Activated CD4-positive, alpha-beta T cell treated with anti-CD3 and anti-CD28 coated beads for 36 hours (primary cell): Measurements from ENCODE around the gene CDK14. TPM values are rescaled to one million over a fixed set of nuclear protein-coding genes. Genes with fewer than 3 reads are reported as not detected.

Source experiments
- ATAC-seq: fragments of 200-7000 bp; cut with Tn5 transposase; one replicate; pipeline ENCODE4 v1.10.0; 2021; ENCODE audit warnings: mild to moderate bottlenecking, moderate library complexity
- CTCF ChIA-PET: fragments of 350-600 bp; sonication (Branson Sonifier 250); formaldehyde crosslinking; loops from one replicate; lab custom pipeline; 2021; ENCODE audit warnings: antibody characterized with exemption; lab: Charles Lee
- POLR2A ChIA-PET: fragments of 350-600 bp; sonication (Branson Sonifier 250); formaldehyde crosslinking; loops from one replicate; lab custom pipeline; 2021; ENCODE audit warnings: antibody characterized with exemption, inconsistent platforms; lab: Charles Lee
- DNase-seq: peaks from one replicate; pipeline ENCODE4 v3.0.0-alpha.2; 2020
- H3K27ac Mint-ChIP-seq: one replicate; pipeline ENCODE4 v1.8.0; 2021; ENCODE audit warnings: mixed read lengths
- H3K27me3 Mint-ChIP-seq: one replicate; pipeline ENCODE4 v1.8.0; 2021; ENCODE audit warnings: mixed read lengths
- H3K36me3 Mint-ChIP-seq: one replicate; pipeline ENCODE4 v1.8.0; 2021; ENCODE audit warnings: low read depth, mixed read lengths
- H3K4me1 Mint-ChIP-seq: one replicate; pipeline ENCODE4 v1.8.0; 2021; ENCODE audit warnings: mixed read lengths
- H3K4me3 Mint-ChIP-seq: one replicate; pipeline ENCODE4 v1.8.0; 2021; ENCODE audit warnings: mild to moderate bottlenecking, moderate library complexity, mixed read lengths
- H3K9me3 Mint-ChIP-seq: one replicate; pipeline ENCODE4 v1.8.0; 2021; ENCODE audit warnings: low read depth, mixed read lengths
- intact Hi-C, 2 experiments: fragments of 100-400 bp; cut with DNase I in 1 of 2; cut with micrococcal nuclease in 1 of 2; formaldehyde crosslinking; loops; one replicate each; pipeline versions ENCODE4 v1.14.2 to v1.15.1; 2022 to 2024; cut with DNase I, micrococcal nuclease
- total RNA-seq, 2 experiments: library from RNA; stranded (reverse); gene quantifications; one replicate each; pipeline ENCODE4 v1.2.3, GENCODE V29; 2021

CDK14 gene
- total RNA-seq, 2 experiments from 2014 or later, result 0.80 to 0.84 TPM

GRCh38 chr7:91137153-91137787, 541.1 kb downstream of the CDK14 start:
- no peaks in the 10 kb centered on the region for H3K9me3 Mint-ChIP-seq
- ATAC-seq, result no peak
- intact Hi-C loops, result no loop called here
- ChIA-PET POLR2A (no interaction called here), CTCF (interaction anchor here (1.3 kb wide), 1 partner anchor 40 kb away, joined by 3 read pairs; no protein-coding TSS in a partner anchor)
- no peaks in the 10 kb centered on the region for H3K27me3 Mint-ChIP-seq
- H3K4me3 Mint-ChIP-seq, result no peak overlapping the region
- no peak for DNase-seq
- H3K4me1 Mint-ChIP-seq, result no peaks in the 10 kb centered on the region
- H3K27ac Mint-ChIP-seq, result no peak overlapping the region
- no peaks in the 10 kb centered on the region for H3K36me3 Mint-ChIP-seq

- ATAC-seq (no peak), DNase-seq (no peak)
- Mint-ChIP-seq H3K27ac (no peak overlapping the region), H3K4me3 (no peak overlapping the region), H3K27me3 (no peaks in the 10 kb centered on the region), H3K36me3 (no peaks in the 10 kb centered on the region), H3K9me3 (no peaks in the 10 kb centered on the region), H3K4me1 (no peaks in the 10 kb centered on the region)
- ChIA-PET CTCF (interaction anchor here (1.3 kb wide), 1 partner anchor 41 kb away, joined by 3 read pairs; no protein-coding TSS in a partner anchor), POLR2A (no interaction called here)
- intact Hi-C loops, result no loop called here
Observed at GRCh38 chr7:91137788-91138368, 541.8 kb downstream of the CDK14 start.

- H3K36me3 Mint-ChIP-seq, result no peaks in the 10 kb centered on the region
- H3K27me3 Mint-ChIP-seq, result no peaks in the 10 kb centered on the region
- no peak overlapping the region for H3K27ac Mint-ChIP-seq
- ATAC-seq (no peak), DNase-seq (no peak)
- no peaks in the 10 kb centered on the region for H3K4me1 Mint-ChIP-seq
- intact Hi-C loops, result no loop called here
- POLR2A ChIA-PET, result no interaction called here
- CTCF ChIA-PET, result no interaction called here
- no peak overlapping the region for H3K4me3 Mint-ChIP-seq
- no peaks in the 10 kb centered on the region for H3K9me3 Mint-ChIP-seq
Observed at GRCh38 chr7:91140286-91140685, 544.2 kb downstream of the CDK14 start.

- Mint-ChIP-seq H3K4me3 (no peak overlapping the region), H3K27me3 (no peaks in the 10 kb centered on the region), H3K36me3 (no peaks in the 10 kb centered on the region), H3K4me1 (no peaks in the 10 kb centered on the region), H3K27ac (no peak overlapping the region), H3K9me3 (no peaks in the 10 kb centered on the region)
- no peak for ATAC-seq
- no peak for DNase-seq
- CTCF ChIA-PET, result no interaction called here
- POLR2A ChIA-PET, result no interaction called here
- intact Hi-C loops, result no loop called here
Observed at GRCh38 chr7:91140982-91141381, 544.9 kb downstream of the CDK14 start.

GRCh38 chr7:91142743-91143142, 546.6 kb downstream of the CDK14 start:
- H3K27ac Mint-ChIP-seq, result no peak overlapping the region
- no peaks in the 10 kb centered on the region for H3K27me3 Mint-ChIP-seq
- no peak overlapping the region for H3K4me3 Mint-ChIP-seq
- DNase-seq, result no peak
- no peaks in the 10 kb centered on the region for H3K4me1 Mint-ChIP-seq
- ChIA-PET POLR2A (no interaction called here), CTCF (interaction anchor here (2.4 kb wide), 1 partner anchor 52 kb away, joined by 6 read pairs; no protein-coding TSS in a partner anchor)
- H3K9me3 Mint-ChIP-seq, result no peaks in the 10 kb centered on the region
- ATAC-seq, result no peak
- H3K36me3 Mint-ChIP-seq, result no peaks in the 10 kb centered on the region
- intact Hi-C loops, result no loop called here

GRCh38 chr7:91149341-91150246, 553.5 kb downstream of the CDK14 start:
- ATAC-seq (no peak), DNase-seq (no peak)
- intact Hi-C loops, result no loop called here
- CTCF ChIA-PET, result interaction anchor here (0.6 kb wide), 1 partner anchor 10 kb away, joined by 3 read pairs; no protein-coding TSS in a partner anchor
- Mint-ChIP-seq H3K27me3 (no peaks in the 10 kb centered on the region), H3K4me1 (no peaks in the 10 kb centered on the region), H3K4me3 (no peak overlapping the region), H3K27ac (no peak overlapping the region), H3K9me3 (no peaks in the 10 kb centered on the region), H3K36me3 (no peaks in the 10 kb centered on the region)
- POLR2A ChIA-PET, result interaction anchor here (0.6 kb wide), 1 partner anchor 822 kb away, joined by 3 read pairs; no protein-coding TSS in a partner anchor

GRCh38 chr7:91151916-91152315, 555.8 kb downstream of the CDK14 start:
- ATAC-seq, result peak; percentile 33
- no peak overlapping the region for H3K4me3 Mint-ChIP-seq
- no peaks in the 10 kb centered on the region for H3K36me3 Mint-ChIP-seq

GRCh38 chr7:91156316-91157185, 560.4 kb downstream of the CDK14 start:
- Mint-ChIP-seq H3K36me3 (no peaks in the 10 kb centered on the region), H3K9me3 (no peaks in the 10 kb centered on the region), H3K27me3 (no peaks in the 10 kb centered on the region), H3K4me3 (no peak overlapping the region), H3K4me1 (no peaks in the 10 kb centered on the region), H3K27ac (no peak overlapping the region)
- no peak for ATAC-seq
- DNase-seq, result no peak
- ChIA-PET CTCF (no interaction called here), POLR2A (no interaction called here)
- intact Hi-C loops, result no loop called here

More at GRCh38 chr7:91151916-91152315, 555.8 kb downstream of the CDK14 start:
- Mint-ChIP-seq H3K9me3 (no peaks in the 10 kb centered on the region), H3K4me1 (no peaks in the 10 kb centered on the region), H3K27ac (no peak overlapping the region), H3K27me3 (no peaks in the 10 kb centered on the region)
- intact Hi-C loops, result no loop called here
- no peak for DNase-seq
- ChIA-PET CTCF (interaction anchor here (0.6 to 0.7 kb wide), 2 partner anchors 27 to 604 kb away, joined by 3 read pairs; no protein-coding TSS in a partner anchor), POLR2A (no interaction called here)

- DNase-seq (no peak), ATAC-seq (no peak)
- intact Hi-C loops, result no loop called here
- H3K9me3 Mint-ChIP-seq, result no peaks in the 10 kb centered on the region
- H3K27ac Mint-ChIP-seq, result no peak overlapping the region
- ChIA-PET POLR2A (no interaction called here), CTCF (no interaction called here)
- no peaks in the 10 kb centered on the region for H3K27me3 Mint-ChIP-seq
- no peaks in the 10 kb centered on the region for H3K4me1 Mint-ChIP-seq
- H3K4me3 Mint-ChIP-seq, result no peak overlapping the region
- no peaks in the 10 kb centered on the region for H3K36me3 Mint-ChIP-seq
Observed at GRCh38 chr7:91157579-91158320, 561.6 kb downstream of the CDK14 start.

- Mint-ChIP-seq H3K27ac (no peak overlapping the region), H3K36me3 (no peaks in the 10 kb centered on the region), H3K4me3 (no peak overlapping the region), H3K9me3 (no peaks in the 10 kb centered on the region), H3K27me3 (no peaks in the 10 kb centered on the region), H3K4me1 (no peaks in the 10 kb centered on the region)
- CTCF ChIA-PET, result no interaction called here
- POLR2A ChIA-PET, result interaction anchor here (0.7 kb wide), 1 partner anchor 185 kb away, joined by 3 read pairs; no protein-coding TSS in a partner anchor
- no peak for ATAC-seq
- no peak for DNase-seq
- intact Hi-C loops, result no loop called here
Observed at GRCh38 chr7:91162436-91162835, 566.3 kb downstream of the CDK14 start.
